ENCODE data around the gene ESR2.
"Not testable (repeated sequence)": the region's sequence is repeated elsewhere in the genome, so short reads cannot be mapped to it uniquely, and the experiment has no call there.

ESR2 gene

DNA sequence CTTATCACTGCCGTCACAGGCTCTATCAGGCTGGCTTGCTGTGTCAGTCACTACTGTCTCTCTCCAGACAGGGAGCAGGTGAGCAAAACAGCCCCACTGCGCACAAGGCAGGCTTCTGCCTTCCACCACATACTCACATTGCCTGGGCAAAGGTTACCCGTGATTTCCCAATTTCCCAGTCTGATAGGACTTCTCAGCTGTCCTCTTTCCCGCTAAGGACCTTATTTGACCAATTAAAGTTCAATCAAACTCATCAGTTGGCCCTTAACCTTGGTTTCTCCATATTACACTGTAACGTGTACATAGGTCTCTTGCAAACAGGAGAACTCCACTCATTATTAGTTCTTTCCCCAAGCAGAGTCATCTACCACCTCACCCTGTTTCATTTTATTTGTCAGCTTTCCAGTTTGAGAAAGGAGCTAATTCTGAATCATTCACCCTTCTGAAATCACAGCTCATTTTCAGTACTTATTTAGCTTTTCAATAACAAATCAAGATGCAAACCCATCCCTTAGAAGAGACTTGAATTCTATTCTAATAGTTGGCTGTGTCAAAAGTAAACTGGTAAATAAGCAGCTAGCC lies 170.8 kb downstream of the ESR2 start:
- DNase-seq: no peak
- Histone ChIP-seq H3K18ac (ENCODE audit: low read length) (no peak overlapping the region), H2BK5ac (ENCODE audit: low read length) (no peak overlapping the region), H4K5ac (ENCODE audit: low read length) (no peak overlapping the region), H2AK5ac (ENCODE audit: low read length) (no peak overlapping the region), H3K56ac (ENCODE audit: low read length) (no peak overlapping the region), H3K27ac (ENCODE audit: low read depth, low read length) (no peak overlapping the region), H3K4me2 (ENCODE audit: low read length) (no peak overlapping the region), H3K9ac (ENCODE audit: low read length) (no peak overlapping the region), H3K4me3 (ENCODE audit: low read length) (no peak overlapping the region), H3K4ac (ENCODE audit: low read depth, low read length) (no peak overlapping the region), H4K8ac (ENCODE audit: low read depth, low read length) (no peak overlapping the region), H3K79me2 (ENCODE audit: control insufficient read depth, insufficient read depth, low read length) (no peaks in the 10 kb centered on the region), H3K4me1 (ENCODE audit: control insufficient read depth, low read depth, low read length) (no peaks in the 10 kb centered on the region), H2BK15ac (replicated peaks; ENCODE audit: low read depth) (no peak overlapping the region), H2BK120ac (ENCODE audit: low read depth, low read length) (no peak overlapping the region), H3K79me1 (ENCODE audit: low read length) (no peaks in the 10 kb centered on the region), H3K36me3 (ENCODE audit: control insufficient read depth, insufficient read depth, low read length) (no peaks in the 10 kb centered on the region), H3K23ac (ENCODE audit: low read length) (no peak overlapping the region), H3K27me3 (ENCODE audit: insufficient read depth, low read length, poor library complexity) (no peaks in the 10 kb centered on the region)
- no CpG with 5 or more reads among the region's 5 CpGs for WGBS (ENCODE audit: extremely low coverage, insufficient coverage, low lambda C conversion rate)

DNA sequence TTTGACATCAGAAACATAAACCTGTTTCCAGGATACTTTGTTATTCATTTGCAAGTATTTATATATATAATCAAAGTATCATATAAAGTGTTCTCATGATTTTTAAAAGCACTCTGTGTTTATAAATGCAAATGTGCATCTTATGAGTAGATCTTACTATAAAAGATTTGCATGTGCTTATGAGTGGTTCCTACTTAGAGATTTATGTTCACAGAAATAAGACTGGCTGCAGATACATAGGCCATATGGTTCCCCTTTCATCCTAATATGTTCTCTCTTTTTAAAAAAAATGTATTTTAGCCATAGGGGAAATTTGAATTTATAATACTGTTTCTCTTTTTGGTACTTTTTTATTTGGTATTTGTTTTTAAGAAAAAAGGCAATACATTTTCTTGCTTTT lies 174.2 kb downstream of the ESR2 start:
- H2AK5ac ChIP-seq (ENCODE audit: low read length): no peak overlapping the region
- H2BK5ac ChIP-seq (ENCODE audit: low read length): no peak overlapping the region
- H3K79me2 ChIP-seq (ENCODE audit: control insufficient read depth, insufficient read depth, low read length): no peaks in the 10 kb centered on the region
- H3K4me2 ChIP-seq (ENCODE audit: low read length): no peak overlapping the region
- no peak overlapping the region for H3K27ac ChIP-seq (ENCODE audit: low read depth, low read length)
- DNase-seq: no peak
- H4K8ac ChIP-seq (ENCODE audit: low read depth, low read length): no peak overlapping the region
- H3K79me1 ChIP-seq (ENCODE audit: low read length): no peaks in the 10 kb centered on the region
- H3K56ac ChIP-seq (ENCODE audit: low read length): no peak overlapping the region
- no peaks in the 10 kb centered on the region for H3K4me1 ChIP-seq (ENCODE audit: control insufficient read depth, low read depth, low read length)
- no peaks in the 10 kb centered on the region for H3K27me3 ChIP-seq (ENCODE audit: insufficient read depth, low read length, poor library complexity)
- H3K36me3 ChIP-seq (ENCODE audit: control insufficient read depth, insufficient read depth, low read length): no peaks in the 10 kb centered on the region
- H3K18ac ChIP-seq (ENCODE audit: low read length): no peak overlapping the region
- no peak overlapping the region for H4K5ac ChIP-seq (ENCODE audit: low read length)
- H3K9ac ChIP-seq (ENCODE audit: low read length): no peak overlapping the region
- no peak overlapping the region for H3K4me3 ChIP-seq (ENCODE audit: low read length)
- no peak overlapping the region for H3K4ac ChIP-seq (ENCODE audit: low read depth, low read length)
- H3K23ac ChIP-seq (ENCODE audit: low read length): no peak overlapping the region
- no peak overlapping the region for H2BK15ac ChIP-seq (replicated peaks; ENCODE audit: low read depth)
- no peak overlapping the region for H2BK120ac ChIP-seq (ENCODE audit: low read depth, low read length)

DNA sequence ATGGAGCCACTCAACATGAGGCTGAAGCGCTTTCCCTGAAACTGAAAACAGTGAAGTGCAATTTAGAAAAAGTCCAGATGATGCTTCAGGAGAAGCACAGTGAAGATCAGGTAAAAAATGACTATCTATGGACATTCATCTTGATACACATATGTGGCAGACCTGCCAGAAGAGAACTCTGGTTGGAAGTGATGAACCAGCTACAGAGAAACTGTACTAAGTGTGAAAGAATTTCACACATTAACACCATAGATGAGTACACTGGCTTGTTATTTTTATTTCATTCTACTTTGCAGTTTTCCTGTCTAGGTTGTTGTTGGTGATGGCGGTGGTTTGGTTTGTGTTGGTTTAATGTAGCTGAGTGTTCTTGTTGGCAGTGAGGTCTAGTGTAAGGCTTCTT lies 174.7 kb downstream of the ESR2 start:
- H3K4ac ChIP-seq (ENCODE audit: low read depth, low read length): no peak overlapping the region
- peak; percentile 44 for DNase-seq
- H3K36me3 ChIP-seq (ENCODE audit: control insufficient read depth, insufficient read depth, low read length): no peaks in the 10 kb centered on the region
- H3K27ac ChIP-seq (ENCODE audit: low read depth, low read length): no peak overlapping the region
- 100% methylated on average over 1 of the region's 2 CpGs for WGBS (ENCODE audit: extremely low coverage, insufficient coverage, low lambda C conversion rate)
- H3K79me1 ChIP-seq (ENCODE audit: low read length): no peaks in the 10 kb centered on the region
- no peak overlapping the region for H2AK5ac ChIP-seq (ENCODE audit: low read length)
- no peak overlapping the region for H2BK5ac ChIP-seq (ENCODE audit: low read length)
- H2BK15ac ChIP-seq (replicated peaks; ENCODE audit: low read depth): no peak overlapping the region
- H3K27me3 ChIP-seq (ENCODE audit: insufficient read depth, low read length, poor library complexity): no peaks in the 10 kb centered on the region
- H3K23ac ChIP-seq (ENCODE audit: low read length): no peak overlapping the region
- no peaks in the 10 kb centered on the region for H3K4me1 ChIP-seq (ENCODE audit: control insufficient read depth, low read depth, low read length)
- no peak overlapping the region for H3K56ac ChIP-seq (ENCODE audit: low read length)
- H4K8ac ChIP-seq (ENCODE audit: low read depth, low read length): no peak overlapping the region
- no peak overlapping the region for H2BK120ac ChIP-seq (ENCODE audit: low read depth, low read length)
- no peak overlapping the region for H3K18ac ChIP-seq (ENCODE audit: low read length)
- H4K5ac ChIP-seq (ENCODE audit: low read length): no peak overlapping the region
- H3K4me3 ChIP-seq (ENCODE audit: low read length): no peak overlapping the region
- no peak overlapping the region for H3K9ac ChIP-seq (ENCODE audit: low read length)
- no peaks in the 10 kb centered on the region for H3K79me2 ChIP-seq (ENCODE audit: control insufficient read depth, insufficient read depth, low read length)
- H3K4me2 ChIP-seq (ENCODE audit: low read length): no peak overlapping the region

DNA sequence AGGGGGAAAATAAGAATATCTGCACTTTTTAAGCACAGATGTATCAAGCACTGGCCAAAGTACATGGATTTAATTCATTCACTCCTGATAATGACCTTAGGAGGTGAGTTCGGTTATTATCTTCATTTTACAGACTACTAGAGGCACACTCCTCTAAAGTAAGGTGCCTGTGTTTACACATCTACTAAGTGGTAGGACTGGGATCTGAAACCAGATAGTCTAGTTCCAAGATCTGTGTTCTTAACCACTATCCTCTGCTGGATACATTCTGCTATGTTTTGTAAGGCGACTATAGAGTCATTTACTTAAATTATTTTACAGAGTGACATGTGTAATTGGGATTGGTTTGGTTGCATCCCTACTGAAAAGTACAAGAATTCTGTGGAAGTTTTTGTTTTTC lies 175.3 kb downstream of the ESR2 start:
- Histone ChIP-seq H3K4me3 (ENCODE audit: low read length) (no peak overlapping the region), H3K9ac (ENCODE audit: low read length) (no peak overlapping the region), H3K79me1 (ENCODE audit: low read length) (no peaks in the 10 kb centered on the region), H2BK15ac (replicated peaks; ENCODE audit: low read depth) (no peak overlapping the region), H3K27me3 (ENCODE audit: insufficient read depth, low read length, poor library complexity) (no peaks in the 10 kb centered on the region), H3K4me1 (ENCODE audit: control insufficient read depth, low read depth, low read length) (no peaks in the 10 kb centered on the region), H2BK120ac (ENCODE audit: low read depth, low read length) (no peak overlapping the region), H3K4me2 (ENCODE audit: low read length) (no peak overlapping the region), H2AK5ac (ENCODE audit: low read length) (no peak overlapping the region), H3K18ac (ENCODE audit: low read length) (no peak overlapping the region), H3K23ac (ENCODE audit: low read length) (no peak overlapping the region), H4K8ac (ENCODE audit: low read depth, low read length) (no peak overlapping the region), H4K5ac (ENCODE audit: low read length) (no peak overlapping the region), H3K36me3 (ENCODE audit: control insufficient read depth, insufficient read depth, low read length) (no peaks in the 10 kb centered on the region), H3K4ac (ENCODE audit: low read depth, low read length) (no peak overlapping the region), H3K79me2 (ENCODE audit: control insufficient read depth, insufficient read depth, low read length) (no peaks in the 10 kb centered on the region), H3K27ac (ENCODE audit: low read depth, low read length) (no peak overlapping the region), H3K56ac (ENCODE audit: low read length) (no peak overlapping the region), H2BK5ac (ENCODE audit: low read length) (no peak overlapping the region)
- no CpG with 5 or more reads among the region's 2 CpGs for WGBS (ENCODE audit: extremely low coverage, insufficient coverage, low lambda C conversion rate)
- no peak for DNase-seq

DNA sequence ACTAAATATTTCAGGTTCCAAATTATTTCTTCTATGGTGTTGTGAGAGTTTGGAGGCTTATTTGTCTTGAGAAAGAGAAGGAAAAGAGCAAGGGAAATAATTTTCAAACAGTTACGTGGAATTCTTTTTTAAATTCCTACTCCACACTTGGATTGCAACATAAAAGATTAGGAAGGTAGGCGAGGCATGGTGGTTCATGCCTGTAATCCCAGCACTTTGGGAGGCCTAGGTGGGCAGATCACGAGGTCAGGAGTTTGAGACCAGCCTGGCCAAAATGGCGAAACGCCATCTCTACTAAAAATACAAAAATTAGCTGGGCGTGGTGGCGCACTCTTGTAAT lies 175.8 kb downstream of the ESR2 start:
- H3K9ac ChIP-seq (ENCODE audit: low read length); H3K36me3 ChIP-seq (ENCODE audit: control insufficient read depth, insufficient read depth, low read length); DNase-seq; H3K27me3 ChIP-seq (ENCODE audit: insufficient read depth, low read length, poor library complexity); H3K4me2 ChIP-seq (ENCODE audit: low read length); H2AK5ac ChIP-seq (ENCODE audit: low read length); H3K23ac ChIP-seq (ENCODE audit: low read length); H2BK5ac ChIP-seq (ENCODE audit: low read length); H4K8ac ChIP-seq (ENCODE audit: low read depth, low read length); H3K4me1 ChIP-seq (ENCODE audit: control insufficient read depth, low read depth, low read length); H3K79me2 ChIP-seq (ENCODE audit: control insufficient read depth, insufficient read depth, low read length); H3K27ac ChIP-seq (ENCODE audit: low read depth, low read length); H2BK15ac ChIP-seq (replicated peaks; ENCODE audit: low read depth); H3K4ac ChIP-seq (ENCODE audit: low read depth, low read length); H2BK120ac ChIP-seq (ENCODE audit: low read depth, low read length); H4K5ac ChIP-seq (ENCODE audit: low read length); H3K18ac ChIP-seq (ENCODE audit: low read length); H3K4me3 ChIP-seq (ENCODE audit: low read length); H3K79me1 ChIP-seq (ENCODE audit: low read length); H3K56ac ChIP-seq (ENCODE audit: low read length): not testable (repeated sequence)
- no CpG with 5 or more reads among the region's 7 CpGs for WGBS (ENCODE audit: extremely low coverage, insufficient coverage, low lambda C conversion rate)

DNA sequence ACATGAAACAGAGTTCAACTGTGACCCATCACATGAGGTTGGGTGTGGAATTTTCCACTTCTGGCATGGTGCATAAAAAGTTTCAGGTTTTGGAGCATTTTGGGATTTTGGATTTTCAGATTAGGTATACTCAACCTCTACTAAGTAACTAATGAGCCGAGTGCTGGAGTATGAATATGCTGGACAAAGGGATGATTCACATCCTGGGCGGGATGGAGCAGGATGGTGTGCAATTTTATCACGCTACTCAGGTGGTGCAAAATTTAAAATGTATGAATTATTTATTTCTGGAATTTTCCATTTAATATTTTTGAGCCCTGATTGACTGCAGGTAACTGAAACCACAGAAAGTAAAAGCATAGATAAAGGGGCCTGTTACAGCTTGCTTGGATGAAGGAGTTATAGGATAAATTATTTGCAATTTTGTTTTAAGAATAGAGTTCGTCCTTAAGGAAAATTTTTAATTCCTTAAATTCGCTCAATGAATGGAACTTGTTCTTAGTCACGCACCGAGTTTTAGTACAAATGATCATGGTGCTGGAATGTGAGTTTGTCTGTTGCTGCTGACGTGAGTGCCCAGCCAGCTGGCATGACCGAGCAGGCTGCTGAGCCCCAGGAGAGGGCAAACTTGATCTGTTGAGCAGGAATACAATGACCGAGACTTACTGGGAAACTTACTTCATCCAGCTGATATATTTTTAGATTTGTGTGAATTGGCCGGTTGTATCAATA lies 176.3 kb downstream of the ESR2 start:
- Histone ChIP-seq H3K23ac (ENCODE audit: low read length) (no peak overlapping the region), H3K9ac (ENCODE audit: low read length) (no peak overlapping the region), H3K4ac (ENCODE audit: low read depth, low read length) (no peak overlapping the region), H3K4me1 (ENCODE audit: control insufficient read depth, low read depth, low read length) (no peaks in the 10 kb centered on the region), H3K4me2 (ENCODE audit: low read length) (no peak overlapping the region), H4K8ac (ENCODE audit: low read depth, low read length) (no peak overlapping the region), H2BK5ac (ENCODE audit: low read length) (no peak overlapping the region), H3K56ac (ENCODE audit: low read length) (no peak overlapping the region), H3K79me1 (ENCODE audit: low read length) (no peaks in the 10 kb centered on the region), H2BK120ac (ENCODE audit: low read depth, low read length) (no peak overlapping the region), H2AK5ac (ENCODE audit: low read length) (no peak overlapping the region), H3K36me3 (ENCODE audit: control insufficient read depth, insufficient read depth, low read length) (no peaks in the 10 kb centered on the region), H4K5ac (ENCODE audit: low read length) (no peak overlapping the region), H3K4me3 (ENCODE audit: low read length) (no peak overlapping the region), H3K27me3 (ENCODE audit: insufficient read depth, low read length, poor library complexity) (no peaks in the 10 kb centered on the region), H3K79me2 (ENCODE audit: control insufficient read depth, insufficient read depth, low read length) (no peaks in the 10 kb centered on the region), H2BK15ac (replicated peaks; ENCODE audit: low read depth) (no peak overlapping the region), H3K18ac (ENCODE audit: low read length) (no peak overlapping the region), H3K27ac (ENCODE audit: low read depth, low read length) (no peak overlapping the region)
- DNase-seq: no peak
- 100% methylated on average over 1 of the region's 11 CpGs for WGBS (ENCODE audit: extremely low coverage, insufficient coverage, low lambda C conversion rate)

All from mesendoderm (in vitro differentiated cells).